Testis (tissue), 2 donors: ENCODE data around the gene NUP42.

Experiments used
- CTCF ChIP-seq, 3 experiments: fragments of 450-650 bp in 2 of 3; fragments of 200-600 bp in 1 of 3; sonication (generic) in 1 of 3; IDR thresholded peaks; one replicate each; pipeline ENCODE4 v1.5.1; 2016 to 2019; ENCODE audit warnings: antibody characterized with exemption in 3 of 3, mild to moderate bottlenecking in 2 of 3, moderate library complexity in 1 of 3
- POLR2A ChIP-seq: fragments of 450-650 bp; IDR thresholded peaks from one replicate; pipeline ENCODE4 v1.6.1; 2017; ENCODE audit warnings: antibody characterized with exemption, mild to moderate bottlenecking, moderate library complexity

- no peak for TF ChIP-seq CTCF (IDR thresholded peaks at IDR 0.05)
- no peak for TF ChIP-seq POLR2A
Measured at GRCh38 chr7:23207884-23208283, 26.0 kb downstream of the NUP42 start.
